Mammary epithelial cell (primary cell): ENCODE results near the gene EEF2KMT.

Experiments used
- EZH2 ChIP-seq: IDR thresholded peaks from 2 replicates; pipeline ENCODE4 v1.6.1; 2012; ENCODE audit warnings: low read length, inconsistent platforms, borderline replicate concordance
- TF ChIP-seq, protein P1 (sequence below), 2 donors: IDR thresholded peaks in 1 of 2; conservative IDR thresholded peaks in 1 of 2; 2 replicates each; pipeline ENCODE4 v1.5.1; 2011 to 2012; ENCODE audit warnings: inconsistent platforms in 2 of 2, low read length in 2 of 2, mild to moderate bottlenecking in 2 of 2, control low read depth in 1 of 2, low read depth in 1 of 2; ENCODE audit not compliant: insufficient read depth in 1 of 2; ENCODE audit errors: extremely low read depth in 1 of 2

DNA sequence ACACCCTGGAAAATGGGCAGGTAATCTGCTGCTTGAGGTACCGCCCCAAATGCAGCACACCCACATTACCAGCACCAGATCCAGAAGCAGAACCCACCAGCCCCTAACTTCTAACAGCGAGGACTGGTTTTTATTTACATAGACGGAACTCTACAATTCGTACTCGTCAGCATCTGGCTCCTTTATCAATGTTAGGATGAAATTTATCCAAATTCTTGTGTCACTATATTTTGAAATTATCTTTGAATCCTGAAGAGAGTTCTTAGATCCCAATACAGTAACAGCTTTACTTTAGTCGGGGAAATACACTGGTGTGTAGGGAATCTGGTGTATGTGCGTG lies 26.3 kb downstream of the EEF2KMT start:
- TF ChIP-seq, protein P1, sequence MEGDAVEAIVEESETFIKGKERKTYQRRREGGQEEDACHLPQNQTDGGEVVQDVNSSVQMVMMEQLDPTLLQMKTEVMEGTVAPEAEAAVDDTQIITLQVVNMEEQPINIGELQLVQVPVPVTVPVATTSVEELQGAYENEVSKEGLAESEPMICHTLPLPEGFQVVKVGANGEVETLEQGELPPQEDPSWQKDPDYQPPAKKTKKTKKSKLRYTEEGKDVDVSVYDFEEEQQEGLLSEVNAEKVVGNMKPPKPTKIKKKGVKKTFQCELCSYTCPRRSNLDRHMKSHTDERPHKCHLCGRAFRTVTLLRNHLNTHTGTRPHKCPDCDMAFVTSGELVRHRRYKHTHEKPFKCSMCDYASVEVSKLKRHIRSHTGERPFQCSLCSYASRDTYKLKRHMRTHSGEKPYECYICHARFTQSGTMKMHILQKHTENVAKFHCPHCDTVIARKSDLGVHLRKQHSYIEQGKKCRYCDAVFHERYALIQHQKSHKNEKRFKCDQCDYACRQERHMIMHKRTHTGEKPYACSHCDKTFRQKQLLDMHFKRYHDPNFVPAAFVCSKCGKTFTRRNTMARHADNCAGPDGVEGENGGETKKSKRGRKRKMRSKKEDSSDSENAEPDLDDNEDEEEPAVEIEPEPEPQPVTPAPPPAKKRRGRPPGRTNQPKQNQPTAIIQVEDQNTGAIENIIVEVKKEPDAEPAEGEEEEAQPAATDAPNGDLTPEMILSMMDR (conservative IDR thresholded peaks at IDR 0.05 in 1 of 2, IDR thresholded peaks at IDR 0.05 in 1 of 2; ENCODE audit: extremely low read depth in 1 of 2, insufficient read depth in 1 of 2, low read depth in 1 of 2, low read length in 2 of 2): no peak
- no peak for TF ChIP-seq EZH2
